Epithelial cell of prostate (primary cell): ENCODE measurements around the gene HBA1.
"Not testable (repeated sequence)": the region's sequence is repeated elsewhere in the genome, so short reads cannot be mapped to it uniquely, and the experiment has no call there.

Source experiments
- DNase-seq: peaks from one replicate; pipeline ENCODE4 v3.0.0-alpha.2; 2011; ENCODE audit warnings: low read depth, low spot score
- H3K27ac ChIP-seq: fragments of 450-650 bp; 2 replicates; pipeline ENCODE4 v1.5.1; 2017; ENCODE audit warnings: mild to moderate bottlenecking

The HBA1 gene

DNA sequence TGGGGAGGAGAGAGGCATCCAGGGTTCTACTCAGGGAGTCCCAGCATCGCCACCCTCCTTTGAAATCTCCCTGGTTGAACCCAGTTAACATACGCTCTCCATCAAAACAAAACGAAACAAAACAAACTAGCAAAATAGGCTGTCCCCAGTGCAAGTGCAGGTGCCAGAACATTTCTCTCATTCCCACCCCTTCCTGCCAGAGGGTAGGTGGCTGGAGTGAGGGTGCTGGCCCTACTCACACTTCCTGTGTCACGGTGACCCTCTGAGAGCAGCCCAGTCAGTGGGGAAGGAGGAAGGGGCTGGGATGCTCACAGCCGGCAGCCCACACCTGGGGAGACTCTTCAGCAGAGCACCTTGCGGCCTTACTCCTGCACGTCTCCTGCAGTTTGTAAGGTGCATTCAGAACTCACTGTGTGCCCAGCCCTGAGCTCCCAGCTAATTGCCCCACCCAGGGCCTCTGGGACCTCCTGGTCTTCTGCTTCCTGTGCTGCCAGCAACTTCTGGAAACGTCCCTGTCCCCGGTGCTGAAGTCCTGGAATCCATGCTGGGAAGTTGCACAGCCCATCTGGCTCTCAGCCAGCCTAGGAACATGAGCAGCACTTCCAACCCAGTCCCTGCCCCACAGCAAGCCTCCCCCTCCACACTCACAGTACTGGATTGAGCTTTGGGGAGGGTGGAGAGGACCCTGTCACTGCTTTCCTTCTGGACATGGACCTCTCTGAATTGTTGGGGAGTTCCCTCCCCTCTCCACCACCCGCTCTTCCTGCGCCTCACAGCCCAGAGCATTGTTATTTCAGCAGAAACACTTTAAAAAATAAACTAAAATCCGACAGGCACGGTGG lies 2.3 kb upstream of the HBA1 start:
- not testable (repeated sequence) for H3K27ac ChIP-seq, DNase-seq

DNA sequence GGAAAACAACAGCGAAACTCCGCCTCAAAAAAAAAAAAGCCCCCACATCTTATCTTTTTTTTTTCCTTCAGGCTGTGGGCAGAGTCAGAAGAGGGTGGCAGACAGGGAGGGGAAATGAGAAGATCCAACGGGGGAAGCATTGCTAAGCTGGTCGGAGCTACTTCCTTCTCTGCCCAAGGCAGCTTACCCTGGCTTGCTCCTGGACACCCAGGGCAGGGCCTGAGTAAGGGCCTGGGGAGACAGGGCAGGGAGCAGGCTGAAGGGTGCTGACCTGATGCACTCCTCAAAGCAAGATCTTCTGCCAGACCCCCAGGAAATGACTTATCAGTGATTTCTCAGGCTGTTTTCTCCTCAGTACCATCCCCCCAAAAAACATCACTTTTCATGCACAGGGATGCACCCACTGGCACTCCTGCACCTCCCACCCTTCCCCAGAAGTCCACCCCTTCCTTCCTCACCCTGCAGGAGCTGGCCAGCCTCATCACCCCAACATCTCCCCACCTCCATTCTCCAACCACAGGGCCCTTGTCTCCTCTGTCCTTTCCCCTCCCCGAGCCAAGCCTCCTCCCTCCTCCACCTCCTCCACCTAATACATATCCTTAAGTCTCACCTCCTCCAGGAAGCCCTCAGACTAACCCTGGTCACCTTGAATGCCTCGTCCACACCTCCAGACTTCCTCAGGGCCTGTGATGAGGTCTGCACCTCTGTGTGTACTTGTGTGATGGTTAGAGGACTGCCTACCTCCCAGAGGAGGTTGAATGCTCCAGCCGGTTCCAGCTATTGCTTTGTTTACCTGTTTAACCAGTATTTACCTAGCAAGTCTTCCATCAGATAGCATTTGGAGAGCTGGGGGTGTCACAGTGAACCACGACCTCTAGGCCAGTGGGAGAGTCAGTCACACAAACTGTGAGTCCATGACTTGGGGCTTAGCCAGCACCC lies 1.2 kb upstream of the HBA1 start:
- no peak for DNase-seq
- H3K27ac ChIP-seq, result no peak overlapping the region

DNA sequence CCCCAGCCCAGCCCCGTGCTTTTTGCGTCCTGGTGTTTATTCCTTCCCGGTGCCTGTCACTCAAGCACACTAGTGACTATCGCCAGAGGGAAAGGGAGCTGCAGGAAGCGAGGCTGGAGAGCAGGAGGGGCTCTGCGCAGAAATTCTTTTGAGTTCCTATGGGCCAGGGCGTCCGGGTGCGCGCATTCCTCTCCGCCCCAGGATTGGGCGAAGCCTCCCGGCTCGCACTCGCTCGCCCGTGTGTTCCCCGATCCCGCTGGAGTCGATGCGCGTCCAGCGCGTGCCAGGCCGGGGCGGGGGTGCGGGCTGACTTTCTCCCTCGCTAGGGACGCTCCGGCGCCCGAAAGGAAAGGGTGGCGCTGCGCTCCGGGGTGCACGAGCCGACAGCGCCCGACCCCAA lies 474 bp upstream of the HBA1 start:
- H3K27ac ChIP-seq, DNase-seq: not testable (repeated sequence)

DNA sequence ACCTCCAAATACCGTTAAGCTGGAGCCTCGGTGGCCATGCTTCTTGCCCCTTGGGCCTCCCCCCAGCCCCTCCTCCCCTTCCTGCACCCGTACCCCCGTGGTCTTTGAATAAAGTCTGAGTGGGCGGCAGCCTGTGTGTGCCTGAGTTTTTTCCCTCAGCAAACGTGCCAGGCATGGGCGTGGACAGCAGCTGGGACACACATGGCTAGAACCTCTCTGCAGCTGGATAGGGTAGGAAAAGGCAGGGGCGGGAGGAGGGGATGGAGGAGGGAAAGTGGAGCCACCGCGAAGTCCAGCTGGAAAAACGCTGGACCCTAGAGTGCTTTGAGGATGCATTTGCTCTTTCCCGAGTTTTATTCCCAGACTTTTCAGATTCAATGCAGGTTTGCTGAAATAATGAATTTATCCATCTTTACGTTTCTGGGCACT lies 928 bp downstream of the HBA1 start:
- H3K27ac ChIP-seq, result no peak overlapping the region
- DNase-seq, result no peak

DNA sequence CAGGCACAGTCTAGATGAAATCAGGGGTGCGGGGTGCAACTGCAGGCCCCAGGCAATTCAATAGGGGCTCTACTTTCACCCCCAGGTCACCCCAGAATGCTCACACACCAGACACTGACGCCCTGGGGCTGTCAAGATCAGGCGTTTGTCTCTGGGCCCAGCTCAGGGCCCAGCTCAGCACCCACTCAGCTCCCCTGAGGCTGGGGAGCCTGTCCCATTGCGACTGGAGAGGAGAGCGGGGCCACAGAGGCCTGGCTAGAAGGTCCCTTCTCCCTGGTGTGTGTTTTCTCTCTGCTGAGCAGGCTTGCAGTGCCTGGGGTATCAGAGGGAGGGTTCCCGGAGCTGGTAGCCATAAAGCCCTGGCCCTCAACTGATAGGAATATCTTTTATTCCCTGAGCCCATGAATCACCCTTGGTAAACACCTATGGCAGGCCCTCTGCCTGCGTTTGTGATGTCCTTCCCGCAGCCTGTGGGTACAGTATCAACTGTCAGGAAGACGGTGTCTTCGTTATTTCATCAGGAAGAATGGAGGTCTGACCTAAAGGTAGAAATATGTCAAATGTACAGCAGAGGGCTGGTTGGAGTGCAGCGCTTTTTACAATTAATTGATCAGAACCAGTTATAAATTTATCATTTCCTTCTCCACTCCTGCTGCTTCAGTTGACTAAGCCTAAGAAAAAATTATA lies 1.6 kb downstream of the HBA1 start:
- DNase-seq, result no peak
- no peak overlapping the region for H3K27ac ChIP-seq

DNA sequence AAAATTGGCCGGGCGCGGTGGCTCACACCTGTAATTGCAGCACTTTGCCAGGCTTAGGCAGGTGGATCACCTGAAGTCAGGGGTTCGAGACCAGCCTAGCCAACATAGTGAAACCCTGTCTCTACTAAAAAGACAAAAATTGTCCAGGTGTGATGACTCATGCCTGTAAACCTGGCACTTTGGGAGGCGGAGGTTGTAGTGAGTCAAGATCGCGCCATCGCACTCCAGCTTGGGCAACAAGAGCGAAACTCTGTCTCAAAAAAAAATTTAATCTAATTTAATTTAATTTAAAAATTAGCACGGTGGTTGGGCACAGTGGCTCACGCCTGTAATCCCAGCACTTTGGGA lies 2.2 kb downstream of the HBA1 start:
- no peak for DNase-seq
- H3K27ac ChIP-seq, result no peak overlapping the region

DNA sequence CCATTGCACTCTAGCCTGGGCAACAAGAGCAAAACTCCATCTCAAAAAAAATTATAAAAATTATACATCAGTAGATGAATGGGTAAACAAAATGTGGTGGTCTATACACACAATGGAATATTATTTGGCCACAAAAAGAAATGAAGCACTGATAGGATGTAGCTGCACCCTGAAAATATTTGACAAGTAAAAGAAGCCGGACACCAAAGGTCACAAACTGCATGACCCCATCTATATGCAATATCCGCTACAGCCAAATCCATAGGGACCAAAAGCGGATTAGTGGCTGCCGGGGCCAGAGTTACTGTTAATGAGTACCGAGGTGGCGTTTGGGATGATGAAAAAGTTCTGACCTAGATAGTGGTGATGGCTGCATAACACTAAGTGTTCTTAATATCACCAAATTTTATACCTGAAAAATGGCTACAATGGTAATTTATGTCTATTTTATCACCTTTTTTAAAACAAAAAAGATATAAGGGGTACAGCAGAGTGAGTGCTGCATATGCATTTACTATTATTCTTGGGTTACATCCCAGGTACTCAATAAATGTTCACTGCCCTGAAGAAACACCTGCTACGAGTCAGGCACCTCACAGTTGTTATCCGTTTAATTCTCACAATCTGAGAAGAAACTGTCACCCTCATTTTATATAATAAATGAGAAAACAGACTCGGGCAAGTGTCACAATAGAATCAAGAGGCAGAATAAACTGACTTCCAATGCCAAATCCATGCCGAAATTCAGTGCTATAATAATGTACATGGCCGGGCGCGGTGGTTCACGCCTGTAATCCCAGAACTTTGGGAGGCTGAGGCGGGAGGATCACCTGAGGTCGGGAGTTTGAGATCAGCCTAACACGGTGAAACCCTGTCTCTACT lies 3.0 kb downstream of the HBA1 start:
- no peak for DNase-seq
- H3K27ac ChIP-seq, result no peak overlapping the region

DNA sequence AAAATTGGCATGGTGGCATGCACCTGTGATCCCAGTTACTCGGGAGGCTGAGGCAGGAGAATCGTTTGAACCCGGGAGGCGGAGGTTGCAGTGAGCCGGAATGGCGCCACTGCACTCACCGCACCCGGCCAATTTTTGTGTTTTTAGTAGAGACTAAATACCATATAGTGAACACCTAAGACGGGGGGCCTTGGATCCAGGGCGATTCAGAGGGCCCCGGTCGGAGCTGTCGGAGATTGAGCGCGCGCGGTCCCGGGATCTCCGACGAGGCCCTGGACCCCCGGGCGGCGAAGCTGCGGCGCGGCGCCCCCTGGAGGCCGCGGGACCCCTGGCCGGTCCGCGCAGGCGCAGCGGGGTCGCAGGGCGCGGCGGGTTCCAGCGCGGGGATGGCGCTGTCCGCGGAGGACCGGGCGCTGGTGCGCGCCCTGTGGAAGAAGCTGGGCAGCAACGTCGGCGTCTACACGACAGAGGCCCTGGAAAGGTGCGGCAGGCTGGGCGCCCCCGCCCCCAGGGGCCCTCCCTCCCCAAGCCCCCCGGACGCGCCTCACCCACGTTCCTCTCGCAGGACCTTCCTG lies 3.7 kb downstream of the HBA1 start, which contains the start of gene HBQ1:
Gene HBQ1, plus strand, starts transcription at position 359 of the 575 bp plus-strand sequence. Its CDS starts 28 bp downstream, at position 387.
- no peak for DNase-seq
- H3K27ac ChIP-seq, result no peak within 1 kb of the TSS

DNA sequence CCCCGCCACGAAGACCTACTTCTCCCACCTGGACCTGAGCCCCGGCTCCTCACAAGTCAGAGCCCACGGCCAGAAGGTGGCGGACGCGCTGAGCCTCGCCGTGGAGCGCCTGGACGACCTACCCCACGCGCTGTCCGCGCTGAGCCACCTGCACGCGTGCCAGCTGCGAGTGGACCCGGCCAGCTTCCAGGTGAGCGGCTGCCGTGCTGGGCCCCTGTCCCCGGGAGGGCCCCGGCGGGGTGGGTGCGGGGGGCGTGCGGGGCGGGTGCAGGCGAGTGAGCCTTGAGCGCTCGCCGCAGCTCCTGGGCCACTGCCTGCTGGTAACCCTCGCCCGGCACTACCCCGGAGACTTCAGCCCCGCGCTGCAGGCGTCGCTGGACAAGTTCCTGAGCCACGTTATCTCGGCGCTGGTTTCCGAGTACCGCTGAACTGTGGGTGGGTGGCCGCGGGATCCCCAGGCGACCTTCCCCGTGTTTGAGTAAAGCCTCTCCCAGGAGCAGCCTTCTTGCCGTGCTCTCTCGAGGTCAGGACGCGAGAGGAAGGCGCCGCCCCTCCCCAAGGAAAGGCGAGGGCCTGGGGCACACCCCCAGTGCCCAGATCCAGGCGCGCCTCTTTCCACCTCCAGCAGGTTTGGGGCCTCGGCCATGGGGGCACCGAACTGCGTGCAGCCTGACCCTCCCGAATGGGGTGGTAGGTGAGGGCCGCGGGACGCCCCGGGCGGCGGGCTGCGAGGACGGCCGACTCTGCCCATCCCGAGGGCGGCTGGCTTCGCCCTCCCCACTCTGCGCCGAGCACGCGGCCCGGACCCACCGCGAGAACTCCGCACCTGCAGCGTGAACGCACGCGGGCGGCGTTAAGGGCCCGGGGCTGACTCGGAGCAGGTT lies 4.4 kb downstream of the HBA1 start:
- DNase-seq, result no peak
- no peak overlapping the region for H3K27ac ChIP-seq

DNA sequence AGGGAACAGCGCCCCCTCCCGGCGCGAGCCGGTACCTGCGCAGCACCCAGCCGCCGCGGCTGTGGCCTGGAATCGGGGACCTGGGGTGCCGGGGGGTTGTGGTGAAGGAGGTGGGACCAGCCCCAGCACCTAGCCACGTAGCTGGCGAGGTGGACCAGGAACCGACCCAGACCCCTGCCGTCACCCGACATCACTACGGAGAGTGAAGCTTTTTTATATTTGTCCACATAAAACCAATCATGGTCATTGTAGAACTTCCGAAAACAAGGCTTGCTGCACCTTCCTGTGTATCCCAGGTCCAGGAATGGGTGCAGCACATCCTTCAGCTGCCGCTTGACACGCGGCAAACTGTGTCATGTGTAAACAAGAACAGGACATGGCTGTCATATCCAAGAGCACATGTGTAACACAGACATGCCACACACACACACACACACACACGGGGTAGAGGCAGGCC lies 5.1 kb downstream of the HBA1 start:
- no peak overlapping the region for H3K27ac ChIP-seq
- DNase-seq, result no peak

DNA sequence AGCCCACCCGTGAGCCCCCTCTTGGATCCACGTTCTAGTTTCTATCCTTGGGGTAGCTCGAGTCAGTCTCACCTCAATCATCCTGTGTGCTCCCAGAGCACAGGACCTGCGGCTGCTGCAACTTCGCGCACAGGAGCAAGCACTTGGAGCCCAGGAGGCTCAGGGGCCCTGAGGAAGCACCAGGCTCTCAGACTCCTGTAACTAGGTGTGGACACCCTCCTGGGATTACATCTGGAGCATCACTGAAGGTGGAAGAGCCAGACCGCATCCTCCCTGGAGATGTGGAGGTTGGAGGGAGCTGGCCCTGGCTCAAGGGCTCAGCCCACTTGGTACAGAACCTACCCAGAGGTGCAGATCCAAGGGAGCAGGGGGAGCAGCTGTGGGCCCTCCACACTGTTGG lies 6.5 kb downstream of the HBA1 start:
- DNase-seq, result no peak
- no peak overlapping the region for H3K27ac ChIP-seq

DNA sequence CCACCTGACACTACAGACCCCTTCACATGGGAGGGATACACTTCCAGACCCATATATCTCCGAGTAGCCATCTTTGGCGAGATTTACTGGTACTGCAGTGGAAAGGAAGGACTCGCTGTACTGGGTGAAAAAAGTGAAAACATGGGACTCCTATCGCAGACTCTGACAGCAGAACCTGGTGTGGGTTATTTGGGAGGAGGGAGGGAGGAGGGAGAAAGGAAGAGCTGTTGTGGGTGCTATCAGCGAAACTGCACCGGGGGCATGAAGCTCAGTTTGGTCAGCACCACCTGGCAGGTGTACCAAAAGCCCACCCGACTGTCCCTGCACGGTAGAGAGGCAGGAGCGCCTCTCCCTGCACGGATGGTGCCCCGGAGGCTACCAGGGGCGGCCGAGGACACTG lies 8.7 kb downstream of the HBA1 start:
- DNase-seq, result no peak
- H3K27ac ChIP-seq, result no peak overlapping the region

DNA sequence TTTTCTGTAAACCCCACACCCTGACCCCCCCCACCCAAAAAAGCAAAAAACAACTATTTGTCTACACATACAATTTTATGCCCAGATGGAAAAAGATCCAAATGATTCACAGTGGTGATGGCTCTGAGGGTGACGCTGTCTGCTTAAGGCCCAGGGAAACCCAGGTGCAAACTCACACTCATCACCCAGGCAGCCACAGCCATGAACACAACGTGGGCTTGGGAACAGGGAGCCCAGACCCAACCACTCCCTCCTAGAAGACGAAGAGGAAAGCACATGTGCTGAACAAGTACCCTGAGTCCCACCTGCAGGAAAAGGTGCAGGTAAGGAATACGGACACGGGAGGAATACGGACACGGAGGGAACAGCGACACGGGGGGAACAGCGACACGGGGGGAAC lies 9.2 kb downstream of the HBA1 start:
- no peak for DNase-seq
- H3K27ac ChIP-seq, result no peak overlapping the region

DNA sequence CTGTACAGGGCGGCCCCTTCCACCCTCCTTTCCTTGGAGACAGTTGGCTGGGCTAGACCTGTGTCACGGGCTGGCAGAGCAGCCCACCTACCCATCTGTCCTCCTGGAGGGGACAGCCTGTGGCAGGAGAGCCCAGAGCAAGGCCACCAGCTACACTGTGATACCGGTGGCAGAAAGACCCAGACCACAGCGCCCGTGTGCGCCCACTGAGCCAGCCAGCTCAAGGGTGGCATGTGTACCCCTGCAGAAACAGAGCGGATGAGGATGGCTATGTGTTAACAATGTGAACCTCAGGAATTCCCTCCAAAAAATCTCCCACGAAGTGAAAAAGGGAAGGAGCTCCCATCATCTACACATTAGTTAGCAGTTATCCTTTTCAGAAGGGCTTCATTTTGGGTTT lies 10.8 kb downstream of the HBA1 start:
- H3K27ac ChIP-seq, result no peak overlapping the region
- no peak for DNase-seq

DNA sequence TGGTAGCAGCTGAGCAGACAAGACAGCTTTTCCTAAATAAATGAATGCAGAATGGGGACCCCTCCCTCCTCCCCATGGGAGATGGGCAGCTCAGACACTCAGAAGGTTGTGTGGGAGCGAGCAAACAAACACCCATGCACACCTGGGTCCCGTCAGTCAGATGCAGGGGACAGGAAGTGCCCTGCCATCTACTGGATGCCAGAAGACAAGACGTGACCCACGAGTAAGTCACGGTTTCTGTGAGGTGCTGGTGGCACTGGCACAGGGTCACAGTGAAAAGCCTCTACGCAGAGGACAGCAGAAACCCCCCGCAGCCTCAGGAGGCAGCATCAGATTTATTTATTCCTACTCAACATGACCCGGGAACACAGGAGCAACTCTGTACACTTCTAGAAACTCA lies 12.2 kb downstream of the HBA1 start:
- H3K27ac ChIP-seq, result no peak overlapping the region
- no peak for DNase-seq

DNA sequence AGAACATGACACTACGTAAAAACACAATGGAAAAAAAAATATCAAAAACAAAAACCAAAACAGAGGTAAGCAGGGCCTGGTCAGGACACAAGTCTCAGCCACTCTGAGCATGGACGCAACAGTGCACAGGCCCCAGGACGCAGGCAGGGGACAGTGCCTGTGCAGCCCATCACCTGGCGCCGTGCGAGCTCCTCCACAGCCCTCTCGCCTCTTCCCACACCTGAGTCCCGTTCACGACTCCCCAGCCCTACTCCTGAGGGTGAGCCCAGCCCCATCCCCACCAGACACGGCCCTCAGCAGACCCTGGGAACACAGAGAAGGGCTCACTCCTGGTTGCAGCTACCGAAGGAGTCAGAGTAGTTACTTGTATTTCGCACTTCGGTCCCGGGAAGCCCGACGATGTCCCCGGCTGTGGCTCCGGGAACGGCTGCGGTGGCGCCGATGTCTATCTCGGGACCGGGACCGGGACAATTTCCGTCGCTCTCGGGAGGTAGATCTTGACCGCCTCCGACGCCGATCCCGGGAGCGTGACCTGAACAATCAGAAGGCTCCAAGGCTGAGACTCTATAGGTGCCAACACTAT lies 13.2 kb downstream of the HBA1 start:
- H3K27ac ChIP-seq, result no peak overlapping the region
- no peak for DNase-seq

DNA sequence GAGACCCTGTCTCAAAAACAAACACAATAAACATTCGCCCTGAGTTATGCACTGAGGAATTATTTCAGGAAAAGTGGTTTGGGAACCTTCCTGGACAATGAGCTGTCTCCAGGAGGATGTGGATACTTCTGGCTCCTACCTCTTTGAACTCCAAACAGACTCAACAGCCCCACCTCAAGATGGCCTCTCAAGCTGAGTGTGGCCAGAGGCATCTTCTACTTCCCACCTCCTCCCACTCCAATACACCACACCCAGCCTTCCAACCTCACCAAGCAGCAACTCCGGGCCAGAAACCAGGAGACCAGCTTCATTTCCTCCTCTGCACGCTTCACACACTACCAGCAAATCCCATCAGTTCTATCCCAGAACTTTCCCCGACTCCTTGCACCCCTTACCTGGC lies 15.4 kb downstream of the HBA1 start:
- no peak overlapping the region for H3K27ac ChIP-seq
- no peak for DNase-seq

DNA sequence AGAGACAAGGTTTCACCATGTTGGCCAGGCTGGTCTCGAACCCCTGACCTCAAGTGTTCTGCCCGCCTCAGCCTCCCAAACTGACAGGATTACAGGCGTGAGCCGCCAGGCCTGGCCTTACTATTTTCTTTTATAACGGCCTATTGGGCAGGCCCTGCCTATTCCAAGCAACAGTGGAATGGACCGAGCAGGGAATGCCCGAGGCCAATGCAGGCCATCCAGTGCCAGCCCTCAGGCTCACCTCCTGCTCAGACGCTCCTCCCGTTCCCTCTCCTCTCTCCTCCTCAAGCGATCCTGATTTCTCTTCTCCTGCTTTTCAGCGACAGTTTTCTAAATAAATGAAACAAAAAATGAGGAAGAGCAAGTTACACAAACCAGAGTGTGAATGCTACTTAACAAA lies 16.2 kb downstream of the HBA1 start:
- H3K27ac ChIP-seq, result no peak overlapping the region
- DNase-seq, result no peak
